Testis (tissue), 3 donors: ENCODE data around the gene FHIT. TPM values are rescaled to one million over a fixed set of nuclear protein-coding genes. Genes with fewer than 3 reads are reported as not detected.

Experiments used
- DNase-seq: peaks from one replicate; pipeline ENCODE4 v3.0.0-alpha.2; 2019
- H3K27ac ChIP-seq, 2 donors: fragments of 200-600 bp; sonication (generic); one replicate each; pipeline ENCODE4 v1.5.1; 2019
- H3K27me3 ChIP-seq: fragments of 200-600 bp; sonication (generic); one replicate; pipeline ENCODE4 v1.5.1; 2019
- H3K36me3 ChIP-seq: fragments of 200-600 bp; sonication (generic); one replicate; pipeline ENCODE4 v1.5.1; 2017; ENCODE audit warnings: low read depth; ENCODE audit errors: missing control alignments
- H3K4me1 ChIP-seq: fragments of 200-600 bp; sonication (generic); one replicate; pipeline ENCODE4 v1.5.1; 2019
- H3K4me3 ChIP-seq, 2 donors: fragments of 200-600 bp; sonication (generic); one replicate each; pipeline ENCODE4 v1.5.1; 2017 to 2019
- H3K9me3 ChIP-seq: fragments of 200-600 bp; sonication (generic); one replicate; pipeline ENCODE4 v1.5.1; 2017
- CTCF ChIP-seq, 3 experiments: fragments of 450-650 bp in 2 of 3; fragments of 200-600 bp in 1 of 3; sonication (generic) in 1 of 3; IDR thresholded peaks; one replicate each; pipeline ENCODE4 v1.5.1; 2016 to 2019; ENCODE audit warnings: antibody characterized with exemption in 3 of 3, mild to moderate bottlenecking in 2 of 3, moderate library complexity in 1 of 3
- POLR2A ChIP-seq: fragments of 450-650 bp; IDR thresholded peaks from one replicate; pipeline ENCODE4 v1.6.1; 2017; ENCODE audit warnings: antibody characterized with exemption, mild to moderate bottlenecking, moderate library complexity
- WGBS, 2 donors: methylation state at CpG; one replicate each; pipeline ENCODE4 v1.1.5; 2018; 5-methylcytosine and 5-hydroxymethylcytosine counted together
- intact Hi-C: fragments of 100-400 bp; cut with DNase I; formaldehyde crosslinking; loops from one replicate; pipeline ENCODE4 v1.15.1; 2023; ENCODE audit warnings: low total_unique reads
- polyA plus RNA-seq: library from polyadenylated mRNA; stranded (reverse); fragments of 350-450 nt; fragmentation: Illumina TruSeq; extraction: RNeasy Lipid Tissue Mini Kit (QIAGEN cat#74804); gene quantifications from one replicate; pipeline ENCODE4 v1.2.3, GENCODE V29; 2014; ENCODE audit warnings: low read depth, low replicate concordance; ENCODE audit not compliant: insufficient read depth
- total RNA-seq, 2 donors: library from RNA; depleted of rRNA; stranded (reverse); fragments of >200 nt; gene quantifications; one replicate each; pipeline ENCODE4 v1.2.3, GENCODE V29; 2016

FHIT gene
- total and polyA plus RNA-seq, 3 donors from 2014 or later: 10.1 to 29.6 (median 15.5) TPM

GRCh38 chr3:60707452-60708020 is 543.7 kb downstream of the FHIT start:
- intact Hi-C loops: no loop called here

GRCh38 chr3:60703956-60704736 is 547.1 kb downstream of the FHIT start:
- intact Hi-C loops: no loop called here
- no peaks in the 10 kb centered on the region for H3K4me1 ChIP-seq
- TF ChIP-seq POLR2A (no peak), CTCF (IDR thresholded peaks at IDR 0.05) (no peak)
- no peaks in the 10 kb centered on the region for H3K36me3 ChIP-seq
- no peaks in the 10 kb centered on the region for H3K27me3 ChIP-seq
- 85 to 89% methylated on average over 3 of the region's 3 CpGs for WGBS, 2 donors
- no peak overlapping the region for H3K4me3 ChIP-seq
- H3K27ac ChIP-seq: no peak overlapping the region
- no peaks in the 10 kb centered on the region for H3K9me3 ChIP-seq
- DNase-seq: no peak

More at GRCh38 chr3:60707452-60708020, 543.7 kb downstream of the FHIT start:
- no peak for TF ChIP-seq CTCF (IDR thresholded peaks at IDR 0.05)
- TF ChIP-seq POLR2A: no peak
- WGBS, 2 donors: 92 to 97% methylated on average over 2 of the region's 2 CpGs
- H3K9me3 ChIP-seq: no peaks in the 10 kb centered on the region
- DNase-seq: no peak
- no peaks in the 10 kb centered on the region for H3K27me3 ChIP-seq
- no peak overlapping the region for H3K4me3 ChIP-seq
- no peaks in the 10 kb centered on the region for H3K4me1 ChIP-seq
- no peak overlapping the region for H3K27ac ChIP-seq
- H3K36me3 ChIP-seq: no peaks in the 10 kb centered on the region

GRCh38 chr3:60703008-60703407 is 548.2 kb downstream of the FHIT start:
- no peak overlapping the region for H3K4me3 ChIP-seq
- no peak for DNase-seq
- no peaks in the 10 kb centered on the region for H3K27me3 ChIP-seq
- no peak overlapping the region for H3K27ac ChIP-seq
- intact Hi-C loops: no loop called here
- H3K9me3 ChIP-seq: no peaks in the 10 kb centered on the region
- H3K36me3 ChIP-seq: no peaks in the 10 kb centered on the region
- 89 to 99% methylated on average over 3 of the region's 3 CpGs for WGBS, 2 donors
- no peak for TF ChIP-seq CTCF (IDR thresholded peaks at IDR 0.05)
- TF ChIP-seq POLR2A: no peak
- H3K4me1 ChIP-seq: no peaks in the 10 kb centered on the region

- no peak overlapping the region for H3K27ac ChIP-seq
- H3K4me1 ChIP-seq: no peaks in the 10 kb centered on the region
- H3K36me3 ChIP-seq: no peaks in the 10 kb centered on the region
- DNase-seq: no peak
- intact Hi-C loops: no loop called here
- H3K9me3 ChIP-seq: no peaks in the 10 kb centered on the region
- no peak overlapping the region for H3K4me3 ChIP-seq
- no peak for TF ChIP-seq POLR2A
- no peak for TF ChIP-seq CTCF (IDR thresholded peaks at IDR 0.05)
- WGBS, 2 donors: 77 to 81% methylated on average over 3 of the region's 3 CpGs
- H3K27me3 ChIP-seq: no peaks in the 10 kb centered on the region
Measured at GRCh38 chr3:60698117-60698516, 553.1 kb downstream of the FHIT start.

- TF ChIP-seq CTCF (IDR thresholded peaks at IDR 0.05) (no peak), POLR2A (no peak)
- Histone ChIP-seq H3K36me3 (no peaks in the 10 kb centered on the region), H3K4me3 (no peak overlapping the region), H3K4me1 (no peaks in the 10 kb centered on the region), H3K27ac (no peak overlapping the region), H3K27me3 (no peaks in the 10 kb centered on the region), H3K9me3 (no peaks in the 10 kb centered on the region)
- intact Hi-C loops: no loop called here
- DNase-seq: no peak
Measured at GRCh38 chr3:60697132-60697531, 554.1 kb downstream of the FHIT start.
